HTR-8/SVneo (cell line): ENCODE results near the gene BRINP2.

Experiments used
- DNase-seq: peaks from one replicate; pipeline ENCODE4 v3.0.0; 2011; ENCODE audit warnings: low spot score, mixed read lengths; ENCODE audit not compliant: insufficient read length
- FAIRE-seq: peaks from 2 replicates; lab custom pipeline; 2011; peaks lifted over from hg19 to GRCh38; lab: Jason Lieb, UNC

BRINP2 gene

GRCh38 chr1:177256153-177257075, 85.7 kb downstream of the BRINP2 start:
- DNase-seq = peak; percentile 7
- no peak for FAIRE-seq

- FAIRE-seq (no peak), DNase-seq (no peak)
Measured at GRCh38 chr1:177257128-177257527, 86.4 kb downstream of the BRINP2 start.

- FAIRE-seq (no peak), DNase-seq (no peak)
Measured at GRCh38 chr1:177257576-177257975, 86.8 kb downstream of the BRINP2 start.

- FAIRE-seq = no peak
Measured at GRCh38 chr1:177270863-177271262, 100.1 kb downstream of the BRINP2 start.

GRCh38 chr1:177273141-177273540, 102.4 kb downstream of the BRINP2 start:
- DNase-seq (no peak), FAIRE-seq (no peak)

More at GRCh38 chr1:177270863-177271262, 100.1 kb downstream of the BRINP2 start:
- no peak for DNase-seq

- FAIRE-seq (no peak), DNase-seq (no peak)
Measured at GRCh38 chr1:177274687-177275211, 104.0 kb downstream of the BRINP2 start.

GRCh38 chr1:177275736-177276135, 105.0 kb downstream of the BRINP2 start:
- no peak for DNase-seq
- no peak for FAIRE-seq

GRCh38 chr1:177278626-177279390, 108.0 kb downstream of the BRINP2 start:
- no peak for DNase-seq
- no peak for FAIRE-seq

- no peak for DNase-seq
- no peak for FAIRE-seq
Measured at GRCh38 chr1:177281901-177282300, 111.1 kb downstream of the BRINP2 start.

GRCh38 chr1:177282976-177283375, 112.2 kb downstream of the BRINP2 start:
- DNase-seq = no peak
- no peak for FAIRE-seq

GRCh38 chr1:177283380-177283779, 112.6 kb downstream of the BRINP2 start:
- FAIRE-seq (no peak), DNase-seq (no peak)

GRCh38 chr1:177286396-177286795, 115.6 kb downstream of the BRINP2 start:
- no peak for FAIRE-seq

GRCh38 chr1:177287270-177287669, 116.5 kb downstream of the BRINP2 start:
- FAIRE-seq = no peak
- no peak for DNase-seq

More at GRCh38 chr1:177286396-177286795, 115.6 kb downstream of the BRINP2 start:
- DNase-seq = no peak

GRCh38 chr1:177287994-177288393, 117.2 kb downstream of the BRINP2 start:
- no peak for DNase-seq
- FAIRE-seq = no peak

- FAIRE-seq (no peak), DNase-seq (no peak)
Measured at GRCh38 chr1:177289532-177289931, 118.8 kb downstream of the BRINP2 start.

GRCh38 chr1:177300431-177300830, 129.7 kb downstream of the BRINP2 start:
- DNase-seq = no peak
- no peak for FAIRE-seq

- DNase-seq (no peak), FAIRE-seq (no peak)
Measured at GRCh38 chr1:177301425-177302124, 130.8 kb downstream of the BRINP2 start.

- FAIRE-seq = no peak
Measured at GRCh38 chr1:177302357-177303044, 131.7 kb downstream of the BRINP2 start.

More at GRCh38 chr1:177302357-177303044, 131.7 kb downstream of the BRINP2 start:
- no peak for DNase-seq
